Stimulated activated naive CD8-positive, alpha-beta T cell treated with anti-CD3 and anti-CD28 coated beads, Interleukin-15, amount 100 ng/mL, for 72 hours (primary cell): ENCODE measurements around the gene VPREB3.

ENCODE experiments used
- ATAC-seq: fragments of 150-1000 bp; cut with Tn5 transposase; 2 replicates; pipeline ENCODE4 v1.10.0; 2021; ENCODE audit warnings: mild to moderate bottlenecking, moderate library complexity
- DNase-seq, 2 donors: peaks; one replicate each; pipeline ENCODE4 v3.0.0; 2021 to 2022
- H3K27ac Mint-ChIP-seq, 2 donors: one replicate each; pipeline ENCODE4 v1.8.0; 2022; ENCODE audit warnings: mild to moderate bottlenecking in 2 of 2, mixed read lengths in 2 of 2, moderate library complexity in 2 of 2
- H3K27me3 Mint-ChIP-seq: one replicate; pipeline ENCODE4 v1.8.0; 2022; ENCODE audit warnings: mixed read lengths
- H3K4me1 Mint-ChIP-seq: one replicate; pipeline ENCODE4 v1.8.0; 2022; ENCODE audit warnings: mild to moderate bottlenecking, mixed read lengths
- H3K4me3 Mint-ChIP-seq, 2 donors: one replicate each; pipeline ENCODE4 v1.8.0; 2022; ENCODE audit warnings: mild to moderate bottlenecking in 2 of 2, mixed read lengths in 2 of 2, moderate library complexity in 1 of 2
- H3K9me3 Mint-ChIP-seq, 2 donors: one replicate each; pipeline ENCODE4 v1.8.0; 2022; ENCODE audit warnings: mixed read lengths in 2 of 2

VPREB3 gene

DNA sequence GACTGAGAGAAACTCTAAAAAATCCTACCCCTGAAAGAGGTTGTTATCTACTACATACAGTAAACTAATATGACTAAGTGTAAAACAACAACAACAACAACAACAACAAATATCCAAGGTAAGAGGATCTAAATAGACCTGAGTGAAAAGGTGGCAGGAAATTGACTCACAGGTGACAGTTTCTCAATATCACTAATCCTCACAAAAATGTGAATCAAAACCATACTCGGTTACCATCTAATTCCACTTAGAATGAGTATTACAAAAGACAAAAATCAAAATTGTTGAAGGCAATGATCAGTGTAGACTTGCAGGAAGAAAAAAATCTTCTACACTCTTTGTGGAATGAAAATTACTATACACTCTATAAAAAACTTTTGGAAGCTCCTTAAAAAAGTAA, 46.0 kb downstream of the VPREB3 start:
- Mint-ChIP-seq H3K4me3 (peak overlapping the region; percentile 22 to 54), H3K4me1 (peaks cover 83% of the 10 kb centered on the region), H3K9me3 (no peaks in the 10 kb centered on the region), H3K27me3 (no peaks in the 10 kb centered on the region), H3K27ac (peak overlapping the region; percentile 2 to 91)
- ATAC-seq (peak; percentile 67), DNase-seq (no peak)

DNA sequence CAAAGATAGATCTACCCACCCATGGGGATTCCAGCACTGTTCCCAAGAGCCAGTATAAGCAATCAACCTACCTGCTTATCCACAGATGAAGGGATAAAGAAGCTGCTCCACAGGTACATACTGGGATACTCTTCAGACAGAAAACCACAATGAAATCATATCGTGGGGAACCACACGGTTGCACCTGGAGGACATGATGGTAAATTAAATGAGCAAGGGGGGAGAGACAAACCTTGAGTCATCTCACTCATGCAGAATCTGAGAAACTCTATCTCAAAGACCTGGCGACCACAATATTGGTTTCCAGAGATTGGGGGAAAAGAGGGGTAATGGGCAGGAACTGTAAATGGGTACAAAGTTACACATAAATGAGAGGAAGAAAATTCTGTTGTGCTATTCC, 48.9 kb downstream of the VPREB3 start:
- Mint-ChIP-seq H3K4me3 (peak overlapping the region; percentile 57 to 71), H3K4me1 (peaks cover 99% of the 10 kb centered on the region), H3K27me3 (no peaks in the 10 kb centered on the region), H3K27ac (peak overlapping the region; percentile 93 to 94), H3K9me3 (no peaks in the 10 kb centered on the region)
- DNase-seq (peak; percentile 41 to 68), ATAC-seq (peak; percentile 88)

DNA sequence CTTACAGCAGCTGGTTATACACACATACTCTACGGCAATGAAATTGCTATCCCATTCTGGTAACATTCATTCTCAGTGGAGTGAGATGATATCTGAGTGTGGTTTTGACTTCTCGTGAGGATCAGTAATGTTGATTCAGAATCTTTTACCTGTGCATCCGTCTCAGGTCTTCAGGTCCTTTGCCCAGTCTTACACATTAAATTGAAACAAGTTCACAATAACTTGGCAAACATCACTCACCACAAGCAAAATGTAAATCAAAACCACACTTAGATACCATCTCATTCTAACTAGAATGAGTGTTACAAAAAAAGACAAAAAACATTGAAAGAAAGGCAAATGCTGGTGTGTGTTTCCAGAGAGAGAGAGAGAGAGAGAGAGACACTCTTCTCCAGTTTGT, 49.4 kb downstream of the VPREB3 start:
- Mint-ChIP-seq H3K27me3 (no peaks in the 10 kb centered on the region), H3K4me1 (peaks cover 96% of the 10 kb centered on the region), H3K9me3 (no peaks in the 10 kb centered on the region), H3K27ac (peak overlapping the region; percentile 93 to 94), H3K4me3 (peak overlapping the region; percentile 57 to 71)
- DNase-seq (no peak), ATAC-seq (peak; percentile 75)

GRCh38 chr22:23704062-23704461, 50.2 kb downstream of the VPREB3 start:
- Mint-ChIP-seq H3K4me3 (no peak overlapping the region), H3K27me3 (no peaks in the 10 kb centered on the region), H3K4me1 (peaks cover 89% of the 10 kb centered on the region), H3K9me3 (no peaks in the 10 kb centered on the region), H3K27ac (peak overlapping the region in 1 of 2 donors; percentile 11)
- no peak for DNase-seq
- ATAC-seq: no peak
